SJSA1 (cell line): ENCODE data around the gene TM2D1. TPM values are rescaled to one million over a fixed set of nuclear protein-coding genes. Genes with fewer than 3 reads are reported as not detected.

Experiments used
- DNase-seq, 2 experiments: peaks; one replicate each; pipeline ENCODE4 v3.0.0-alpha.2; 2015 to 2020; ENCODE audit warnings: low spot score in 2 of 2, low read depth in 1 of 2
- H3K27ac ChIP-seq: fragments of 250-450 bp; sonication (Bioruptor Pico); 2 replicates; pipeline ENCODE4 v1.5.1; 2020; ENCODE audit warnings: mild to moderate bottlenecking, moderate library complexity
- H3K27me3 ChIP-seq: fragments of 250-450 bp; sonication (Bioruptor Pico); replicated peaks from 2 replicates; pipeline ENCODE4 v1.5.1; 2020; ENCODE audit warnings: mild to moderate bottlenecking, moderate library complexity
- H3K36me3 ChIP-seq: fragments of 250-450 bp; sonication (Bioruptor Pico); 2 replicates; pipeline ENCODE4 v1.5.1; 2020; ENCODE audit warnings: mild to moderate bottlenecking
- H3K4me1 ChIP-seq: fragments of 250-450 bp; sonication (Bioruptor Pico); replicated peaks from 2 replicates; pipeline ENCODE4 v1.6.1; 2021; ENCODE audit warnings: mild to moderate bottlenecking
- H3K4me3 ChIP-seq: fragments of 250-450 bp; sonication (Bioruptor Pico); 2 replicates; pipeline ENCODE4 v1.5.1; 2020; ENCODE audit warnings: mild to moderate bottlenecking
- H3K9me3 ChIP-seq: fragments of 250-450 bp; sonication (Bioruptor Pico); replicated peaks from 2 replicates; pipeline ENCODE4 v1.5.1; 2020; ENCODE audit warnings: mild to moderate bottlenecking
- total RNA-seq: library from RNA; depleted of rRNA; stranded (reverse); fragments of >200 nt; shearing (Covaris generic); gene quantifications from 2 replicates; pipeline ENCODE4 v1.2.3, GENCODE V29; 2014

Gene TM2D1
- total RNA-seq, 1 experiment from 2014 or later: 55.9 TPM

DNA sequence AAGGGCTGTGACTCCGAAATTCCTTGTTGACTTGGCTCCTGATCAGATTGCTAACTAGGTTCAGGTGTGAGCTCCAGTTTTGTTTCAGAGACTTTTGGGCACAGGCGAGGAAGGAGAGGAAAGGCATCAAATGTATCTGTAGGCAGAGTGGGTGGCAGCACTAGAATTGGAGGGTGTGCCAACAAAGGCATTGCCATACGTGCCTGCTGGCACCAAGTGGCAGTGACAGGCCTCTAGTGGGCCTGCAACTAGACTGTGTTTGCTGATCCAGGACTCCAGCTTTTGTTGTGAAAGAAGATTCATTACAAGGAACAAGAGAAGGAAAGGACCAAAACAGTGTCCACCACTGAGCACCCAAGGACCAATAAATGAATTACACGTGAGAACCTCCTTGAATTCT, 79.5 kb downstream of the TM2D1 start:
- H3K4me1 ChIP-seq: no peaks in the 10 kb centered on the region
- H3K4me3 ChIP-seq: no peak overlapping the region
- no peaks in the 10 kb centered on the region for H3K36me3 ChIP-seq
- no peak overlapping the region for H3K27ac ChIP-seq
- no peak for DNase-seq
- H3K9me3 ChIP-seq: no peaks in the 10 kb centered on the region
- no peaks in the 10 kb centered on the region for H3K27me3 ChIP-seq

- Histone ChIP-seq H3K4me3 (no peak overlapping the region), H3K9me3 (no peaks in the 10 kb centered on the region), H3K27me3 (no peaks in the 10 kb centered on the region), H3K36me3 (no peaks in the 10 kb centered on the region), H3K4me1 (no peaks in the 10 kb centered on the region), H3K27ac (no peak overlapping the region)
- no peak for DNase-seq
These were observed 80.6 kb downstream of the TM2D1 start for GRCh38 chr1:61644303-61644702.

DNA sequence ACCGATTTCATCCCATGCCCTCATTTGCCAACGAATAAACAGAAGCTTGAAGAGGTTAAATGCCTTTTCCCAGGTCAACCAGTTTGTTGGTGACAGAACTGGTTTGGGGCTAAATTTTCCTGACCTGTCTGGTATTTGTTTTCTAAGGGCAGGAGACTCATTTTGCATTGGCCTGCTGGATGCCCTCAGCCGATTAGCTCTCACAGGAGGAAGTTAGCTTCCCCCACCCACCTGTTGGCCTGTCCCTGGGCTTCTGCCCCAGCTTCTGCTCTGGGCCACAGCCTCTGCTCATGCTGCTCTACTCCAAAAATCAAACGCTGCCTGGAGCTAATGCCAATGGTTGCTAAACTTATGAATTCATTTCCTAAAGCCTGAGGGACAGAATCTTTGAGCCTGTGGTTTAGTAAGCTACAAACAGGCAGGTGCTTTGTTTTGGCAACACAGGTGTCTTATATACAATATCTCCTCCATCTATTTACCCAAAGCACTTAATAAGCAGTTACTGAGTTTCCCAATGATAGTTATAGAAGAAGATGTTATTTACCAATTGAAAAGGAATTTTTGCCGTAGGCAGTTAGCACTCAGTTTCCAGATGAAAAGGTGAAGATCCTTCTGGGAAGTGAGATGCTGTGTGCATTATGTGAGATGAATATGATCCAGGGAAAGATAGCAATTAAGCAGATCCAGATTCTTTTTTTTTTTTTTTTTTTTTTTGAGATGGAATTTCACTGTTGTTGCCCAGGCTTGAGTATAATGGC, 82.3 kb downstream of the TM2D1 start:
- DNase-seq: no peak
- no peaks in the 10 kb centered on the region for H3K36me3 ChIP-seq
- no peaks in the 10 kb centered on the region for H3K4me1 ChIP-seq
- no peak overlapping the region for H3K4me3 ChIP-seq
- H3K9me3 ChIP-seq: no peaks in the 10 kb centered on the region
- no peak overlapping the region for H3K27ac ChIP-seq
- no peaks in the 10 kb centered on the region for H3K27me3 ChIP-seq

- no peaks in the 10 kb centered on the region for H3K9me3 ChIP-seq
- no peaks in the 10 kb centered on the region for H3K27me3 ChIP-seq
- no peak overlapping the region for H3K27ac ChIP-seq
- H3K36me3 ChIP-seq: no peaks in the 10 kb centered on the region
- DNase-seq: peak; percentile 23 to 62
- H3K4me3 ChIP-seq: no peak overlapping the region
- H3K4me1 ChIP-seq: no peaks in the 10 kb centered on the region
These were observed 83.2 kb downstream of the TM2D1 start for GRCh38 chr1:61641578-61642336.

- no peaks in the 10 kb centered on the region for H3K4me1 ChIP-seq
- H3K27ac ChIP-seq: no peak overlapping the region
- 0 out of 2 replicates have a peak, but pooled peaks cover 3% of the 10 kb centered on the region for H3K27me3 ChIP-seq
- H3K36me3 ChIP-seq: no peaks in the 10 kb centered on the region
- no peak overlapping the region for H3K4me3 ChIP-seq
- H3K9me3 ChIP-seq: no peaks in the 10 kb centered on the region
- DNase-seq: no peak
These were observed 84.1 kb downstream of the TM2D1 start for GRCh38 chr1:61640531-61641530.

- no peaks in the 10 kb centered on the region for H3K36me3 ChIP-seq
- H3K27me3 ChIP-seq: 0 out of 2 replicates have a peak, but pooled peaks cover 3% of the 10 kb centered on the region
- no peaks in the 10 kb centered on the region for H3K9me3 ChIP-seq
- no peak overlapping the region for H3K27ac ChIP-seq
- H3K4me3 ChIP-seq: no peak overlapping the region
- H3K4me1 ChIP-seq: no peaks in the 10 kb centered on the region
- DNase-seq: no peak
These were observed 85.2 kb downstream of the TM2D1 start for GRCh38 chr1:61639608-61640336.

GRCh38 chr1:61638911-61639605, 85.9 kb downstream of the TM2D1 start:
- no peaks in the 10 kb centered on the region for H3K36me3 ChIP-seq
- no peak for DNase-seq
- H3K4me1 ChIP-seq: no peaks in the 10 kb centered on the region
- no peak overlapping the region for H3K27ac ChIP-seq
- no peak overlapping the region for H3K4me3 ChIP-seq
- 0 out of 2 replicates have a peak, but pooled peaks cover 3% of the 10 kb centered on the region for H3K27me3 ChIP-seq
- H3K9me3 ChIP-seq: no peaks in the 10 kb centered on the region

- Histone ChIP-seq H3K27me3 (0 out of 2 replicates have a peak, but pooled peaks cover 3% of the 10 kb centered on the region), H3K9me3 (no peaks in the 10 kb centered on the region), H3K4me1 (no peaks in the 10 kb centered on the region), H3K4me3 (no peak overlapping the region), H3K36me3 (no peaks in the 10 kb centered on the region), H3K27ac (no peak overlapping the region)
- DNase-seq: no peak
These were observed 86.6 kb downstream of the TM2D1 start for GRCh38 chr1:61638296-61638695.

DNA sequence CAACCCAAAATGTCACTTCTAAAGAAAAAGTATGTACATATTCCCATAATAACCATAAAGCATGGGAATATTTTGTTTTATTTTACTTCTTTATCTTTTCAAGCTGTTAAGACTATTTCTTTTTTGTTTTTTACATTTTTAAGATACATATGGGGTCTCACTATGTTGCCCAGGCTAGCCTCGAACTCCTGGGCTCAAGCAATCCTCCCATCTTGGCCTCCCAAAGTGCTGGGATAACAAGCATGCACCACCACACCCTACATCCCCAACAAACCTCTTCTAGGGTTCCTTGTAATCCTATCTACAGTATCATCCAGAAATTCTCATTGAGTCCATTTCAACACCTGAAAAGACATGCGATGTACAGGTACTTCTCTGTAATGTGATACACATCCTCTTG, 87.5 kb downstream of the TM2D1 start:
- Histone ChIP-seq H3K36me3 (no peaks in the 10 kb centered on the region), H3K9me3 (no peaks in the 10 kb centered on the region), H3K27ac (no peak overlapping the region), H3K27me3 (0 out of 2 replicates have a peak, but pooled peaks cover 3% of the 10 kb centered on the region), H3K4me1 (no peaks in the 10 kb centered on the region), H3K4me3 (no peak overlapping the region)
- DNase-seq: no peak

DNA sequence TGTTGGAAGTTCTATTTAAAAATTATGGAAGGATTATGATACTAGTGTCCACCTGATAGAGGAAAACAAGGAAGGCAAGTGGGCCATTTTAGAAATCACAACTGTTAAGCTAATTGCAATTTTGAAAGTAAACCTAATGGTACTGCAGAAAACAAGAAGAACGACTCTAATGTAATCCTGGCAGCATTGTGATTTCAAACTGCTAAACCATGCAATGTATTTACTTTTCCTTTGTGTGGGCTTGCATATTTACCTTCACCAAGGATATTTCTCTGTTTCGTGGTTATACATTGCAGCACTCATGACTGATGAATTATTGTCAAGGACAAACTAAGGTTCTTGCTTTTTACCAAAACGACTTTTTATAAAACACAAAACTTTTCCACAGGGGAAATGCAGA, 88.1 kb downstream of the TM2D1 start:
- Histone ChIP-seq H3K27ac (no peak overlapping the region), H3K36me3 (no peaks in the 10 kb centered on the region), H3K9me3 (no peaks in the 10 kb centered on the region), H3K4me1 (no peaks in the 10 kb centered on the region), H3K4me3 (no peak overlapping the region), H3K27me3 (0 out of 2 replicates have a peak, but pooled peaks cover 3% of the 10 kb centered on the region)
- DNase-seq: no peak

DNA sequence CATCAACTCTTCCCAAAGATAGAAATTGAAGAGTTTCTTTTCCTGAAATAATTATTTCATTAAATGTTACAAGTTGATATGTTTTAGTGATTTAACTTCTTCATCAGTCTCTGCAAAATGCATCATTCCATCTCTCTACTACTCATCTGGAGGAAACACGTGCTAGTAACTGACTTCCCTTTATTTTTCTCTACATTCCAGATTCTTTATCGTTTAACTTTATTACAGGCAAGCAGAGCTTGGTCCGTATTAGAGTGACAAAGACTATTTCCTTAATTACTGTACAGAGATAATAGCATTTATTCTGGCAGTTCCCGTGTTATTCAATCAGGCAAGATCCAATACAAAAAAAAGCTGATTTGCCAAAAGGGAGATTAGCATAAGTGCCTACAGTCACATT, 88.6 kb downstream of the TM2D1 start:
- H3K27ac ChIP-seq: no peak overlapping the region
- no peaks in the 10 kb centered on the region for H3K36me3 ChIP-seq
- no peaks in the 10 kb centered on the region for H3K4me1 ChIP-seq
- no peak for DNase-seq
- no peaks in the 10 kb centered on the region for H3K9me3 ChIP-seq
- H3K4me3 ChIP-seq: no peak overlapping the region
- H3K27me3 ChIP-seq: 0 out of 2 replicates have a peak, but pooled peaks cover 3% of the 10 kb centered on the region

DNA sequence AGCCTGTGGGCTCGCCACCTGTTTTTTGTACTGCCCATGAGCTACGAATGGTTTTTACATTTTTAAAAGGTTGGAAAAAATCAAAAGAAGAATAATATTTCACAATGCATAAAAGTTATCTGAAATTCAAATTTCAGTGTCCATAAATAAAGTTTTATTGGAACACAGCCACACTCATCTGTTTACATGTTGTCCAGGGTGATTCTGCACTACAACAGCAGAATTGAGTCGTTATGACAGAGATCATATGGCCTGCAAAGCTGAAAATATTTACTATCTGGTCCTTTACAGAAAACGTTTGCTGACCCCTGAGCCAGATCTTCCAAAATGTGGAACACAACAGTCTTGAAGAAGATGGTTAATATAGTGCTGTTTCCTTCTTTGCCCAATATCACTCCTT, 89.4 kb downstream of the TM2D1 start:
- H3K27ac ChIP-seq: no peak overlapping the region
- H3K27me3 ChIP-seq: 0 out of 2 replicates have a peak, but pooled peaks cover 3% of the 10 kb centered on the region
- no peaks in the 10 kb centered on the region for H3K4me1 ChIP-seq
- H3K9me3 ChIP-seq: no peaks in the 10 kb centered on the region
- no peak for DNase-seq
- no peaks in the 10 kb centered on the region for H3K36me3 ChIP-seq
- no peak overlapping the region for H3K4me3 ChIP-seq
